Motor neuron (in vitro differentiated cells): Measurements from ENCODE around the gene SCAI. TPM values are rescaled to one million over a fixed set of nuclear protein-coding genes. Genes with fewer than 3 reads are reported as not detected.
A peak's percentile ranks its signal among the peaks of the same experiment; 100 is the strongest.
"Not testable (repeated sequence)": the region's sequence is repeated elsewhere in the genome, so short reads cannot be mapped to it uniquely, and the experiment has no call there.

Experiments used
- ATAC-seq, 8 experiments: fragments of 200-7000 bp; cut with Tn5 transposase; replicated peaks in 6 of 8; 2 replicates each; pipeline ENCODE4 v1.8.0; 2021; ENCODE audit warnings: mild to moderate bottlenecking in 8 of 8, moderate library complexity in 8 of 8
- H3K27ac ChIP-seq, 2 donors: fragments of 250-450 bp; sonication (Bioruptor Pico); 2 replicates each; pipeline ENCODE4 v1.9.0; 2021; ENCODE audit warnings: antibody characterized with exemption in 2 of 2, mild to moderate bottlenecking in 2 of 2, moderate library complexity in 1 of 2
- H3K4me1 ChIP-seq, 2 donors: fragments of 250-450 bp; sonication (Bioruptor Pico); replicated peaks in 1 of 2; 2 replicates each; pipeline ENCODE4 v1.6.1; 2021; ENCODE audit warnings: antibody characterized with exemption in 2 of 2, mild to moderate bottlenecking in 2 of 2, moderate library complexity in 1 of 2
- H3K4me3 ChIP-seq, 5 donors: fragments of 250-450 bp; sonication (Bioruptor Pico); 2 replicates each; pipeline ENCODE4 v1.9.0; 2021; ENCODE audit warnings: antibody characterized with exemption in 5 of 5, mild to moderate bottlenecking in 5 of 5, moderate library complexity in 4 of 5
- WGBS, 10 experiments: fragments of 450-650 bp; shearing (Covaris generic); methylation state at CpG; one replicate each; pipeline ENCODE4 v1.0.0; 2022; 5-methylcytosine and 5-hydroxymethylcytosine counted together
- in situ Hi-C, 9 experiments: fragments of 400-800 bp; cut with MboI; loops; one replicate each; pipeline ENCODE4 v1.15.0; 2021; ENCODE audit warnings: low sequenced_read_pairs in 9 of 9, low pct_unique_long_range_greater_than_20kb in 2 of 9; ENCODE audit not compliant: unreplicated experiment in 9 of 9
- total RNA-seq, 8 experiments: library from RNA; unstranded; fragments of 300-600 nt; gene quantifications; 2 replicates each; pipeline versions ENCODE4 v1.2.3 to v1.2.4, GENCODE V29; 2022

The SCAI gene
- total RNA-seq, 8 experiments from 2014 or later: 1.8 to 14.0 (median 10.2) TPM

GRCh38 chr9:125169895-125170294 lies 26.6 kb upstream of the SCAI start:
- H3K4me3 ChIP-seq: no peak overlapping the region
- no peak overlapping the region for H3K27ac ChIP-seq
- H3K4me1 ChIP-seq: no peaks in the 10 kb centered on the region
- ATAC-seq: peak in 2 of 8 experiments; percentile 67 to 68
- in situ Hi-C loops: no loop called here

GRCh38 chr9:125166762-125167161 lies 23.4 kb upstream of the SCAI start:
- WGBS, 10 experiments: 40 to 100% (median 100%) methylated on average over 1 to 2 of the region's 2 CpGs; no CpG with 5 or more reads in 4 of the 10 experiments
- no peak overlapping the region for H3K4me3 ChIP-seq
- no peaks in the 10 kb centered on the region for H3K4me1 ChIP-seq
- no peak overlapping the region for H3K27ac ChIP-seq
- in situ Hi-C loops: no loop called here
- no peak for ATAC-seq

GRCh38 chr9:125162891-125163290 lies 19.6 kb upstream of the SCAI start:
- H3K27ac ChIP-seq, H3K4me3 ChIP-seq, in situ Hi-C loops, ATAC-seq, H3K4me1 ChIP-seq: not testable (repeated sequence)
- 86 to 100% (median 100%) methylated on average over 1 to 2 of the region's 6 CpGs; no CpG with 5 or more reads in 1 of the 10 experiments for WGBS, 10 experiments

- H3K4me1 ChIP-seq: no peaks in the 10 kb centered on the region
- in situ Hi-C loops: no loop called here
- H3K27ac ChIP-seq: no peak overlapping the region
- peak in 1 of 8 experiments; percentile 17 for ATAC-seq
- no peak overlapping the region for H3K4me3 ChIP-seq
- WGBS, 10 experiments: 33 to 90% (median 72%) methylated on average over 1 to 3 of the region's 3 CpGs
Observed at GRCh38 chr9:125161284-125161918, 18.1 kb upstream of the SCAI start.

- no peak for ATAC-seq
- no peak overlapping the region for H3K4me3 ChIP-seq
- H3K4me1 ChIP-seq: no peaks in the 10 kb centered on the region
- in situ Hi-C loops: no loop called here
- no peak overlapping the region for H3K27ac ChIP-seq
Observed at GRCh38 chr9:125160750-125161149, 17.4 kb upstream of the SCAI start.

GRCh38 chr9:125156551-125156950 lies 13.2 kb upstream of the SCAI start:
- WGBS, 10 experiments: 90 to 100% (median 100%) methylated on average over 1 to 2 of the region's 2 CpGs; no CpG with 5 or more reads in 1 of the 10 experiments
- H3K4me1 ChIP-seq: no peaks in the 10 kb centered on the region
- in situ Hi-C loops: no loop called here
- H3K4me3 ChIP-seq: no peak overlapping the region
- no peak overlapping the region for H3K27ac ChIP-seq
- no peak for ATAC-seq

GRCh38 chr9:125153712-125154367 lies 10.5 kb upstream of the SCAI start:
- no peak overlapping the region for H3K27ac ChIP-seq
- 0 to 100% (median 98%) methylated on average over 1 to 4 of the region's 4 CpGs for whole genome bisulfite sequencing, 10 experiments
- no peak overlapping the region for H3K4me3 ChIP-seq
- in situ Hi-C loops: no loop called here
- no peak for ATAC-seq
- H3K4me1 ChIP-seq: no peaks in the 10 kb centered on the region

GRCh38 chr9:125151730-125152129 lies 8.4 kb upstream of the SCAI start:
- no peak for ATAC-seq
- H3K4me3 ChIP-seq: no peak overlapping the region
- no peak overlapping the region for H3K27ac ChIP-seq
- in situ Hi-C loops: no loop called here
- 67 to 100% (median 93%) methylated on average over 1 to 2 of the region's 2 CpGs; no CpG with 5 or more reads in 3 of the 10 experiments for WGBS, 10 experiments
- no peaks in the 10 kb centered on the region for H3K4me1 ChIP-seq

- Histone ChIP-seq H3K4me3 (no peak overlapping the region), H3K27ac (no peak overlapping the region), H3K4me1 (no peaks in the 10 kb centered on the region)
- 0 to 100% (median 96%) methylated on average over 1 to 9 of the region's 12 CpGs; no CpG with 5 or more reads in 1 of the 10 experiments for WGBS, 10 experiments
- in situ Hi-C loops: no loop called here
- ATAC-seq: no peak
Observed at GRCh38 chr9:125150349-125151245, 7.3 kb upstream of the SCAI start.

- H3K4me3 ChIP-seq: no peak overlapping the region
- peaks cover 0 to 2% of the 10 kb centered on the region in 2 donors for H3K4me1 ChIP-seq
- no peak for ATAC-seq
- in situ Hi-C loops: loop anchor here in 2 of 9 experiments (25.0 kb wide), 1 partner anchor 210 kb away; the partner anchor contains the start of gene GOLGA1 (in 2 of the 2)
- 67 to 100% (median 83%) methylated on average over 1 to 3 of the region's 3 CpGs for WGBS, 10 experiments
- no peak overlapping the region for H3K27ac ChIP-seq
Observed at GRCh38 chr9:125147401-125147951, 4.1 kb upstream of the SCAI start.

- 36 to 100% (median 81%) methylated on average over 1 to 4 of the region's 4 CpGs; no CpG with 5 or more reads in 1 of the 10 experiments for WGBS, 10 experiments
- in situ Hi-C loops: loop anchor here in 2 of 9 experiments (25.0 kb wide), 1 partner anchor 209 kb away; the partner anchor contains the start of gene GOLGA1 (in 2 of the 2)
- no peak overlapping the region for H3K4me3 ChIP-seq
- H3K4me1 ChIP-seq: peaks cover 0 to 2% of the 10 kb centered on the region in 2 donors
- ATAC-seq: no peak
- no peak overlapping the region for H3K27ac ChIP-seq
Observed at GRCh38 chr9:125146247-125146646, 2.9 kb upstream of the SCAI start.

- 17 to 100% (median 83%) methylated on average over 1 to 4 of the region's 4 CpGs; no CpG with 5 or more reads in 4 of the 10 experiments for WGBS, 10 experiments
- in situ Hi-C loops: loop anchor here in 2 of 9 experiments (25.0 kb wide), 1 partner anchor 208 kb away; the partner anchor contains the start of gene GOLGA1 (in 2 of the 2)
- H3K4me1 ChIP-seq: peaks cover 0 to 2% of the 10 kb centered on the region in 2 donors
- ATAC-seq: no peak
- no peak overlapping the region for H3K27ac ChIP-seq
- H3K4me3 ChIP-seq: no peak overlapping the region
Observed at GRCh38 chr9:125145425-125145824, 2.1 kb upstream of the SCAI start.
